Measurements from ENCODE around the gene FBXW5. TPM values are rescaled to one million over a fixed set of nuclear protein-coding genes. Genes with fewer than 3 reads are reported as not detected.

Gene FBXW5
- total RNA-seq, 1 experiment from 2014 or later: 101 TPM

- Histone ChIP-seq H2AFZ (no peak overlapping the region), H4K20me1 (ENCODE audit: insufficient read depth) (no peaks in the 10 kb centered on the region), H3K79me2 (ENCODE audit: low read depth) (no peaks in the 10 kb centered on the region), H3K9me3 (ENCODE audit: insufficient read depth, low read depth) (no peaks in the 10 kb centered on the region), H3K27me3 (ENCODE audit: insufficient read depth, low read depth) (no peaks in the 10 kb centered on the region), H3K36me3 (ENCODE audit: low read depth) (no peaks in the 10 kb centered on the region), H3K27ac (no peak overlapping the region), H3K9me2 (ENCODE audit: insufficient read depth) (no peaks in the 10 kb centered on the region), H3F3A (ENCODE audit: insufficient read depth, low read depth) (peaks cover 8% of the 10 kb centered on the region; the same call in 1 of the 2 replicates), H3K4me3 (no peak overlapping the region), H3K4me2 (no peak overlapping the region), H3K4me1 (replicated peaks; ENCODE audit: insufficient read depth) (peaks cover 10% of the 10 kb centered on the region)
- CTCF ChIA-PET: no interaction called here
- BruUV-seq (replicated peaks): no TSS peak
- TF ChIP-seq CTCF (conservative IDR thresholded peaks at IDR 0.05): no peak
- TF ChIP-seq EZH2 (IDR thresholded peaks at IDR 0.05; ENCODE audit: low read depth): no peak
- POLR2A ChIA-PET (ENCODE audit: unreplicated experiment): no interaction called here
- DNase-seq: no peak
- intact Hi-C loops (cut with micrococcal nuclease; ENCODE audit: unreplicated experiment): no loop called here
These were observed 16.9 kb upstream of the FBXW5 start for GRCh38 chr9:136961279-136962065.

DNA sequence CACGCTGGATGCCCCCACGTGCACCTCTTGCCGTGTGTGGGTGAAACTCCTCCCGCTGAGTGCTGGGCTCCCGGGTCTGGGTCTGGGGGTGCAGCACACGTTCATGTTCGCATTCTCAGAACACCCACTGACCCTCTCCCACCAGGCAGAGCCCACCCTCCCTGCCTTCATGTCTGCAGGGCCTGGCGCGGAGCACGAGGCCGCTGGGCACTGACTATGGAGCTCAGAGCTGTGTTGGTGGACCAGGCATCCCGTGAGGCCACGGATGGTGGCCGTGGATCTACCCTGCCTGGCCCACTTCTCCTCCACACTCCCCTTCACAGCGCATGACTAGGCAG is 16.4 kb upstream of the FBXW5 start:
- Histone ChIP-seq H3K79me2 (ENCODE audit: low read depth) (no peaks in the 10 kb centered on the region), H3K36me3 (ENCODE audit: low read depth) (no peaks in the 10 kb centered on the region), H3K4me3 (no peak overlapping the region), H3K4me2 (no peak overlapping the region), H2AFZ (no peak overlapping the region), H3K4me1 (replicated peaks; ENCODE audit: insufficient read depth) (peaks cover 10% of the 10 kb centered on the region), H3K27me3 (ENCODE audit: insufficient read depth, low read depth) (no peaks in the 10 kb centered on the region), H4K20me1 (ENCODE audit: insufficient read depth) (no peaks in the 10 kb centered on the region), H3K27ac (no peak overlapping the region), H3K9me2 (ENCODE audit: insufficient read depth) (no peaks in the 10 kb centered on the region), H3K9me3 (ENCODE audit: insufficient read depth, low read depth) (no peaks in the 10 kb centered on the region), H3F3A (ENCODE audit: insufficient read depth, low read depth) (peaks cover 8% of the 10 kb centered on the region; the same call in 1 of the 2 replicates)
- POLR2A ChIA-PET (ENCODE audit: unreplicated experiment): no interaction called here
- TF ChIP-seq EZH2 (IDR thresholded peaks at IDR 0.05; ENCODE audit: low read depth): no peak
- TF ChIP-seq CTCF (conservative IDR thresholded peaks at IDR 0.05): no peak
- intact Hi-C loops (cut with micrococcal nuclease; ENCODE audit: unreplicated experiment): no loop called here
- no TSS peak for BruUV-seq (replicated peaks)
- DNase-seq: no peak
- CTCF ChIA-PET: no interaction called here

- TF ChIP-seq CTCF (conservative IDR thresholded peaks at IDR 0.05) (no peak), EZH2 (IDR thresholded peaks at IDR 0.05; ENCODE audit: low read depth) (no peak)
- peaks cover 8% of the 10 kb centered on the region; the same call in 1 of the 2 replicates for H3F3A ChIP-seq (ENCODE audit: insufficient read depth, low read depth)
- CTCF ChIA-PET: no interaction called here
- no peak overlapping the region for H3K27ac ChIP-seq
- H3K27me3 ChIP-seq (ENCODE audit: insufficient read depth, low read depth): no peaks in the 10 kb centered on the region
- no peak overlapping the region for H3K4me3 ChIP-seq
- H3K4me1 ChIP-seq (replicated peaks; ENCODE audit: insufficient read depth): peaks cover 10% of the 10 kb centered on the region
- BruUV-seq (replicated peaks): no TSS peak
- H3K9me3 ChIP-seq (ENCODE audit: insufficient read depth, low read depth): no peaks in the 10 kb centered on the region
- H3K4me2 ChIP-seq: no peak overlapping the region
- POLR2A ChIA-PET (ENCODE audit: unreplicated experiment): interaction anchor here (0.7 kb wide), 1 partner anchor 36 kb away, joined by 7 read pairs; the partner anchor contains the start of gene CLIC3
- no peaks in the 10 kb centered on the region for H3K79me2 ChIP-seq (ENCODE audit: low read depth)
- no peaks in the 10 kb centered on the region for H4K20me1 ChIP-seq (ENCODE audit: insufficient read depth)
- intact Hi-C loops (cut with micrococcal nuclease; ENCODE audit: unreplicated experiment): no loop called here
- H3K36me3 ChIP-seq (ENCODE audit: low read depth): no peaks in the 10 kb centered on the region
- DNase-seq: no peak
- H3K9me2 ChIP-seq (ENCODE audit: insufficient read depth): no peaks in the 10 kb centered on the region
- no peak overlapping the region for H2AFZ ChIP-seq
These were observed 15.8 kb upstream of the FBXW5 start for GRCh38 chr9:136960212-136960937.

Data from PC-9 (cell line).